Activated T-cell treated with anti-CD3 and anti-CD28 coated beads for 1 hour (primary cell): ENCODE measurements around the gene ZNF22.

Experiments used
- DNase-seq: peaks from one replicate; pipeline ENCODE4 v3.0.0-alpha.2; 2020; ENCODE audit warnings: low read depth

The ZNF22 gene

GRCh38 chr10:45015590-45015989 is 14.9 kb downstream of the ZNF22 start:
- no peak for DNase-seq

- no peak for DNase-seq
Observed at GRCh38 chr10:45023426-45023825, 22.7 kb downstream of the ZNF22 start.

- DNase-seq = no peak
Observed at GRCh38 chr10:45034301-45034700, 33.6 kb downstream of the ZNF22 start.

- no peak for DNase-seq
Observed at GRCh38 chr10:45035673-45036072, 35.0 kb downstream of the ZNF22 start.

GRCh38 chr10:45040921-45041542 is 40.3 kb downstream of the ZNF22 start:
- DNase-seq = no peak

GRCh38 chr10:45044290-45044689 is 43.6 kb downstream of the ZNF22 start:
- no peak for DNase-seq

- DNase-seq = no peak
Observed at GRCh38 chr10:45050551-45051235, 50.0 kb downstream of the ZNF22 start.

GRCh38 chr10:45052700-45053099 is 52.0 kb downstream of the ZNF22 start:
- no peak for DNase-seq

GRCh38 chr10:45053569-45054100 is 52.9 kb downstream of the ZNF22 start:
- DNase-seq = no peak
